NCI-H82 (cell line): ENCODE results near the gene XPNPEP3.

Experiments
- DNase-seq: peaks from one replicate; lab custom pipeline; 2025; lab: John Stamatoyannopoulos, UW

XPNPEP3 gene

GRCh38 chr22:40950962-40951794 is 94.2 kb downstream of the XPNPEP3 start, which contains the start of gene RBX1:
Gene RBX1 (plus strand): TSS chr22:40951378. CDS start chr22:40951399, 21 bp downstream.
- DNase-seq, result peak; percentile 98

DNA sequence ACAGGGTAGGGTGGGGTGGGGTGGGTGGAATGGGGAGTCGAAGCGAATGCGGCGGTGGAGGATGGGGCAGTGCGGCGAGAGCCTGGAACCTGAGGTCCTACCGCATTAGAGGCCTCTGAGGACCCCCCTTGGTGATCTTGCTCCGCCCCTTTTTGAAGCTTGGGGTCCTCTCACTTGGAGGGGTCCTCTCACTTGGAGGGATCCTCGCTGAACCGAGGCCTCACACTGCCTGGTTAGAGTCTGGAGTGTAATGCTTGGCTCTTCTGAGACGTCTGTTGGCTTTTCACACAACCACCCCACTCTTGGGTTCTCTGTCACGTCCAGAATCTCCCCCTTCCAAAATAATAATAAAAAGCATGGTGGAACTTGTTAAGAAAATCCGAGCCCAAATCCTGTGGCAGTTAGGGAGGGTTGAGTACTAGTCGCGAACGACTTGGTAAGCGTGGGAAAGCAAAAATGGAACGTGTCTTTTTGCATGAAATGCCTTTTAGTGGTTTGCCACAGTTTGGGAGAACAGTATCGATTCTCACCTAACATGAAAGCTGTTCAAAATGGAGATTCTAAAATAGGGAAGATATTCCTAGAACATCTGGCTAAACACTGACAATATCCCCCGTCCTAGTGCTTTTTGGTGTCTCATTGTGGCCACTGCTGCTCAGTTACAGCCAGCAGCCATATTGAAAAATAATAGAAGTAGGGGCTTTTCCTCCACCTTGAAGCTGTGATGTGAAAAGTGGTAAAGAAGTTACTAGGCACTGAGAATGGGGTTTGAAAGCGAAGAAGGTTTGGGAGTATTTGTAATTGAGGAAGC is 95.1 kb downstream of the XPNPEP3 start:
- DNase-seq, result no peak

DNA sequence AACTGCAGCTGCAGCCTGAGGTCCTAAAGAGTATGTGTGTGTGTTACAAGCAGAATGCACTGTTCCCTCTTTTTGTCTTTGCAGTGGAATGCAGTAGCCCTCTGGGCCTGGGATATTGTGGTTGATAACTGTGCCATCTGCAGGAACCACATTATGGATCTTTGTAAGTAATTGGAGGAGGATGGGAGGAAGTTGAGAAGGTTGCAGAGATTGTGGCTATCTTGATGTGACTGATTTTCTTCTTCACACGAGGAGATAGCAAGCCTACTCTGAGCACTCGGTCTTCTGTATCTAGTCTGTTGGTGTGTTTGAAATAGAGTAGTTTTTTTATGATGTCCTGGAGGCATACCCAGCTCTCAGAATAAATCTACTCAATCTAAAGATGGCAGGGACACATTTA is 96.5 kb downstream of the XPNPEP3 start:
- no peak for DNase-seq

- DNase-seq, result no peak
Observed at GRCh38 chr22:40954113-40954512, 97.2 kb downstream of the XPNPEP3 start.

DNA sequence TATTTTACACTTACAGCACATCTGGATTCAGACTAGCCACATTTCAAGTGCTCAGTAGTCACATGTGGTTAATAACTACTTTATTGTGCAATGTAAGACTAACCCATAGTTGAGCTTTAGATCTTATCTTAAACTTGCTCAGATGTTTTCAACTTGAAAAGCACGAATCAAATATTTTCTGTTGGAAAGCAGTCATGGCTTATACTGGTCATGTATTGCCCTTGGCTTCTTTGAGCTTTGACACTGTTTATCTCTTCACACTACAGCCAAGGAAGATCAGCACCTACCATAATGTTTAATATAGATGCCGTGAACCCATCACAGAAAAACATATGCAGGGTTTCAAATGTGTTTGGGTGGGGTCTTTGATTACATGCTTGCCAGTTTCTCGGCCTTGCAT is 98.6 kb downstream of the XPNPEP3 start:
- DNase-seq, result no peak

DNA sequence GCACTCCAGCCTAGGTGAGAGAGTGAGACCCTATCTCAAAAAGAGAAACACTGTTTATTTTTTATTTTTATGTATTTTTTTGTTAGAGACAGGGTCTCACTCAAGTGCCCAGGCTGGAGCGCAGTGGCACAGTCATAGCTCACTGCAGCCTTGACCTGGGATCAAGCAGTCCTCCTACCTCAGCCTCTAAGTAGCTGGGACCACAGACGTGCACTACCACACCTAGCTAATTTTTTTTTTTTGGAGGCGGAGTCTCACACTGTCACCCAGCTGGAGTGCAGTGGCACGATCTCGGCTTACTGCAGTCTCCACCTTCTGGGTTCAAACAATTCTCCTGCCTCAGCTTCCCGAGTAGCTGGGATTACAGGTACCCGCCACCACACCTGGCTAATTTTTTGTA is 100.7 kb downstream of the XPNPEP3 start:
- no peak for DNase-seq

DNA sequence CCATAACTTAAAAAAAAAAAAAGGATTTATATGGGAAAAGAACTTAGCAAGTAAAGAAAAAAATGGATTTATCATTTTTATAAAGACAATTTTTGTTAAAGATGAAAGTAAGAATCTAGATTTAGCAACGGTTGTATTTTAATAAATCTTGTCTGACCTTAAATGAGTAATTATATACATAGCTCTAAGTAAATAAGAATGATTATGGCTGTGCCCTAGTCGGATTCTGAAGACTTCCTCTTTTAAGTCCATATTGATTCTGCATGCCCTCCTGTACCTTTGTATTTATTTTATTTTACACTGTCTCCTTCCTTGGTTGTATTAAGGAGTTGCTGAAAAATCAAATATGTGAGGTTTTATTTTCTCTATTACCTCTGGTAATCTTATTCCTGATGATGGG is 101.4 kb downstream of the XPNPEP3 start:
- no peak for DNase-seq

DNA sequence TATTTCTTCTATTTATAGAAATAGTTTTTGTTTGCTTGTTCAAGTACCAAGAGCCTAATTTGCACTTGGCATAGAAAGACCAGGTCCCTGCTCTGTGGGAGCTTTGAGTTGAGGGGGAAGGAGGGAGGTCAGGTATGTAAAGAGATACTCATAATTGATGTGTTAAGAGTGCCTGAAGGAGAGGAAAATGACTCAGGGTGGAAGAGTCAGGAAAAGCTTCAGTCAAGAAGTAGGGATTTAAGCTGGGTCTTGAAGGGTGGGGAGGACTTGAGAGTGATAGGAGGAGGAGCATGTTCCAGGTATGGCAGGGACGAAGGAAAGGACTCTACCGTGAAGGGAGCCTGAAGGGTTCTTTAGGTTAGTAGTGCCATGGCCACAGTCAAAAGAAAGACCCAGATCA is 103.2 kb downstream of the XPNPEP3 start:
- DNase-seq, result no peak

- DNase-seq, result no peak
Observed at GRCh38 chr22:40965936-40966725, 109.2 kb downstream of the XPNPEP3 start.

DNA sequence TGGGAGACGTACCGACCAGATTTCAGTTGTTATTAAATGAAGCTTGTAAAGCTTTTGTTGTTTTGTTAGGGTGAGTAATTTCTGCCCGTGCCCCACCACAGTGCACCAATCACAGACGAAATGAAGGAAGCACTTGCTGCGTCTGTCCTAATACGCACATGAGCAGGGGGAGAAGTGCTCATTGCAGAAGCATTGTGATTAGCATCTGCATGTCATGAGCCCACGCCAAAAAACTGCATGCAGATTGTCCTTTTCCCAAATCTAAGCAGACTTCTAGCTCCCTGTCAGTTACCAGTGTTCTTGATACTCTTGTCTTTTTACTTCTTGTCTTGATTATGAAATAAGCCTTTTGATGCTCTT is 109.8 kb downstream of the XPNPEP3 start:
- DNase-seq, result no peak

DNA sequence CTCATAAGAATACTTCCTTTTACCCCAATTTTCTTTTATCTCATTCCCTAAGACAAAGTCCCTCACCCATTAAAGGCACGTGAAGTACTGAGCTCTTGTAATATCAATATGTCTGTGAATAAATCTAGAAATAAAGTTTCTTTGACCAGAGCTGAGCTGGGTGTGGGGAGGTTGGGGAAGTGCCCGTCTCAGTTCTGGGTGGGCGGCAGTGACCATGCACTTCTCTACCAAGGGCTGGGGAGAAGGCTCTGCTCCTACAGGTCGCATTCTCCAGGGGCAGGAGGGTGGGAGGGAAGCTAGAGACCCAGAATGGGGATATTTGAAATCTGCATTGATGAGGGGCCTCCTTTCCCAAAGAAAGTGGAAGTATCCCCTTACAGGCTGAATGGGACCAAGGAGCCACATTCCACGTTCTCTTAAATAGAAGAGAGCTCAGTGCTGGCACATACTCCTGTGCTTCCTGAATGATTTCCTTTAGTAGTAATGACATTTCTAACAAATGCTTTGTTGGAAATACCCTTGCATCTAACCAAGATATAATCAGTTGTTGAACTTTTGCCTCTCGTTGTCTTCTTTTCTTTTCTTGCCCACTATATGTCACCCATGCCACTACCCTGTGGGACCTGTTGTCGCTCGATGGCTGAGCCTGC is 110.3 kb downstream of the XPNPEP3 start:
- no peak for DNase-seq

DNA sequence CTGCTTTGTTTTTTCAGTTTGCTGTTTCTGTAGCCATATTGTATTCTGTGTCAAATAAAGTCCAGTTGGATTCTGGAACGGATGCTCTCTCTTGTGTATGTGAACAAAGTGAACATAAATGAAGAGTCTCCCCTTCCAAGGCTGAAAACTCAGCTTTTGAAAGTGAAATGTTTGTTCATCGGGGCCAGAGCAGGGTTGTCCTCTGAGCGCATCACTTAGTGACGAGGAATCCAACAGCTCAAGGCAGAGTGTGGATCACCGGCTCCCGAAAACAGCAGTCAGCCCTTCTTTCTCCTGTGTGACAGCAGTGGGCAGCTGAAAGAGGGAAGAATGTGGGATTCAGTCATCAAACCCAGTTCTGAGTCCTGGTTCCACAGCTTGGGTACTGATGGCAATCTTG is 115.6 kb downstream of the XPNPEP3 start:
- DNase-seq, result no peak

DNA sequence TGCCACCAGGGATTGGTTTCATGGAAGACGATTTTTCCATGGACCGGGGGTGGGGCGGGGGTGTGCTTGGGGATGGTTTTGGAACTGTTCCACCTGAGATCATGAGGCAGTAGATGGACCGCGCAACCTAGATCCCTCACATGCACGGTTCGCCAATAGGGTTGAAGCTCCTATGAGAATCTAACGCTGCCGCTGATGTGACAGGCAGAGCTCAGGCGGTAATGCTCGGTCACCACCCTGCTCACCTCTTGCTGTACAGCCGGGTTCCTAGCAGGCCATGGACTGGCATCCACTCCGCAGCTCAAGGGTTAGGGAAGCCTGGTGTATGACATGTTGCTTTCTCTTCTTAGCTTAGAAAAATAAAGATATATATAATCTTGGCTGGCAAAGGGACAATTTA is 116.2 kb downstream of the XPNPEP3 start:
- no peak for DNase-seq

DNA sequence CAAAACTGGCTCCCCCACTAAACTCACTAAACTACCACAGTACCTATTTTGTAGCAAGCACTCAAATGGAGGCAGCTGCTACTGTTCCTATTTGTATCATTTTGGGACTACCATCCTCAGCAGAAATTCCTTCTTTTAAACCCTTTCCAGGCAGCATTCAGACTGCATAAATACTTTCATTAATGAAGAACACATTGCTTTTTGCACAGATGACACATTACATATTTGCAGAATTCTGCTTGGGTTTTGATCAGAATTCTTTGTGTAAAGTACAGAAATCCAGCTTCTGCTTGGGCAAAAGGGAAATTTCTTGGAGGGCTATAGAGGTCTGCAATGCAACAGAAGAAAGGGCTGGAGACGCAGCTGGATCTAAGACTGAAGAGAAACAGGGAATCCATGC is 118.4 kb downstream of the XPNPEP3 start:
- DNase-seq, result no peak

DNA sequence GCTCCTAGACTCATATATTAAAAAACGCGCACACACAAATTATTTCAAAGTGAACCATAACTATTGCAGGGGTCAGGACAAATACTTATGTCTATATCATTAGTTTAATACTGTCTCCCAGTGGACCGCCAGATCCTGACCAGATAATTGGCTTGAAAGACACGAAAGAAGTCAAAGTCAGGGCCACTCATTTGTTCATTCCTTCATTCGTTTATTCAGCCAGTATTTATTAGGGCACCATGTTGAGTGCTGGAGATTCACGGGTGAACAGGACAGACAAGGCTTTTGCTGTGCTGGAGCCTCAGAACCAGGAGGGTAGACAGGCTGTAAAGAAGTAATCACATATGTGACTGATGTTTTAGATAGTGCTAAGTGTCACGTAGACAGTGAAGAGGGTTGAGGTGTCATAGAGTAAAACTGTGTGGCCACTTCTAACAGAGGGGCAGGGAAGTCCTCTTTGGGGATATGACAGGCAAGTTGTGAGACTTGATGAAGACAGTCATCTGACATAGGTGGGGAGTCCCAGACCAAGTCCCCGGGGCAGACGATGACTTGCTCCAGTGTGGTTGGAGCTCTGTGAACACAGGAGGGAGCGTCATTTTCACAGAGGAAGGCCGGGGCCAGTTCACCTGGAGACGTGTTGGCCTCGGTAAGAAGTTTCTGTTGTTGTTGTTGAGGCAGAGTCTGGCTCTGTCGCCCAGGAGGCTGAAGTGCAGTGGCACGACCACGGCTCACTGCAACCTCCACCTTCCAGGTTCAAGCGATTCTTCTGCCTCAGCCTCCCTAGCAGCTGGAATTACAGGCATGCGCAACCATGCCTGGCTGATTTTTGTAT is 120.1 kb downstream of the XPNPEP3 start:
- DNase-seq, result no peak

- no peak for DNase-seq
Observed at GRCh38 chr22:40979198-40979597, 122.2 kb downstream of the XPNPEP3 start.

DNA sequence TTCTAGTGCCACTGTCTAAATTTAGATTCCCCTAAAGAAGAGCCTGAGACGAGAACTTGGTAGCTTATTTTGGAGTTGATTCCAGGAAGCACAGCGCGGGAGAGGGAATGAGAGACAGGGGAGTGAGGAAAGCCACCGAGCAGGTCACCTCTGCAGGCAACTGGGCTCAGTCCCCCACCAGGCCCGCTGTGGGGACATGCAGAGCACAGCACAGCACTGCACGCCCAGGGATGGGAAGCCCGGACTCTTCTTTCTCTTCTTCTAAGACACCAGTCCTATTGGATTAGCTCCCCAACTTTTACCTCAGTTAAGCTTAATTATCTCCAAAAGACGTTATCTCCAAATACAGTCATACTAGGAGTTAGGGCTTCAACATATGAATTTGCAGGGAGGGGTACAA is 122.9 kb downstream of the XPNPEP3 start:
- DNase-seq, result no peak
